Osteoblast (primary cell): ENCODE measurements around the gene ALOX5AP. TPM values are rescaled to one million over a fixed set of nuclear protein-coding genes. Genes with fewer than 3 reads are reported as not detected.

Source experiments
- DNase-seq: peaks from one replicate; pipeline ENCODE4 v3.0.0; 2011; ENCODE audit warnings: low spot score, mixed read lengths; ENCODE audit not compliant: insufficient read length; ENCODE audit errors: missing footprints
- H2AFZ ChIP-seq: 2 replicates; pipeline ENCODE4 v1.6.0; 2011; ENCODE audit warnings: mild to moderate bottlenecking, low read length
- H3K27ac ChIP-seq: 2 replicates; pipeline ENCODE4 v1.5.1; 2011; ENCODE audit warnings: mild to moderate bottlenecking, low read depth, low read length, moderate library complexity
- H3K27me3 ChIP-seq: 2 replicates; pipeline ENCODE4 v1.6.0; 2012; ENCODE audit warnings: mild to moderate bottlenecking, control low read depth, inconsistent platforms, low read length, moderate library complexity; ENCODE audit not compliant: insufficient read depth
- H3K36me3 ChIP-seq: 2 replicates; pipeline ENCODE4 v1.5.1; 2011; ENCODE audit warnings: mild to moderate bottlenecking, low read length, control low read depth, moderate library complexity; ENCODE audit not compliant: insufficient read depth
- H3K4me1 ChIP-seq: 2 replicates; pipeline ENCODE4 v1.5.1; 2011; ENCODE audit warnings: mild to moderate bottlenecking, low read length, control low read depth, moderate library complexity; ENCODE audit not compliant: insufficient read depth
- H3K4me2 ChIP-seq: 2 replicates; pipeline ENCODE4 v1.6.0; 2011; ENCODE audit warnings: mild to moderate bottlenecking, low read length; ENCODE audit not compliant: insufficient read depth
- H3K4me3 ChIP-seq: fragments of 200-600 bp; sonication (generic); 3 replicates; pipeline ENCODE4 v1.5.1; 2012; ENCODE audit warnings: mild to moderate bottlenecking, low read length, inconsistent platforms; ENCODE audit not compliant: insufficient read depth
- H3K79me2 ChIP-seq: 2 replicates; pipeline ENCODE4 v1.6.0; 2012; ENCODE audit warnings: mild to moderate bottlenecking, low read length, control low read depth, inconsistent platforms; ENCODE audit not compliant: insufficient read depth
- H3K9me3 ChIP-seq: 2 replicates; pipeline ENCODE4 v1.5.1; 2011; ENCODE audit warnings: low read depth, low read length, control low read depth
- H4K20me1 ChIP-seq: 2 replicates; pipeline ENCODE4 v1.6.0; 2012; ENCODE audit warnings: mild to moderate bottlenecking, low read length, control low read depth; ENCODE audit not compliant: insufficient read depth
- CTCF ChIP-seq: IDR thresholded peaks from 2 replicates; pipeline ENCODE4 v1.5.1; 2011; ENCODE audit warnings: mild to moderate bottlenecking, low read depth, low read length, moderate library complexity; ENCODE audit errors: extremely low read depth
- total RNA-seq: library from RNA; depleted of rRNA; stranded (reverse); fragments of >200 nt; gene quantifications from 2 replicates; pipeline ENCODE4 v1.2.3, GENCODE V29; 2012

Gene ALOX5AP
- total RNA-seq, 1 donor, result not detected

DNA sequence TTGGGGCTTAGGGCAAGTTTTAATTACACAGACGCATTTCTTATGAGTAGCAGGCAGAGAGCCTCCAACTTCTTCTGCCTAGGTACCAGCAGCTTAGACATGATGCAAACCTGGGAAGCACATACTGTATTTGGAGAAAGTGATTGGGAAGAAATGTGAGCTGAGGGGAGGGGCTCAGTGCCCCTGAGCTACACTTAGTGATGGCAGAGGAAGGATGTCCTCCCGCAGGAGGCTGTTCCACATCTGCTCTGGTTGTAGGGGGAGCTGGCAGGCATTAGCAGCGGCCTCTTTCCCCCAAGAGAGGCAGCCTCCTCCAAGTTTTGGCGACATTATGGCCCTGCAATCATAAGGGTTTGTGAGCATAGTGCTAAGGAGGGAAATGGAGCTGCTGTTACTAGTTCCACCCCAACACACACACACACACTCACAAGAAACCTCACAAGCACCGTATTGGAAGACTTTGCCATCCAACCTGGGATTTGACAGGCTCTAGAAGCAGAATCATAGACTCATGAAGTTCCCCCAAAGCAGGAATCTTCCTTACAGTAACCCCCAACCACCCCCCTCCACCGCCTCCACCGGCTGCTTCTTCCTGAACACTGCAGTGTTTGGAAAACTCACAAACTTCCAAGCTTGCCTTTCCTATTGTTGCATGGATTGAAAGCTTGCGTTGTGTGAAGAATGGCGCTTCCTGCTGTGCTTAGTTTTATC, 3.3 kb downstream of the ALOX5AP start:
- H3K9me3 ChIP-seq, result no peaks in the 10 kb centered on the region
- H2AFZ ChIP-seq, result no peak overlapping the region
- H3K4me3 ChIP-seq, result no peak overlapping the region
- no peak for DNase-seq
- no peak overlapping the region for H3K4me2 ChIP-seq
- no peak for TF ChIP-seq CTCF
- no peaks in the 10 kb centered on the region for H4K20me1 ChIP-seq
- no peak overlapping the region for H3K27ac ChIP-seq
- peaks cover 3% of the 10 kb centered on the region for H3K27me3 ChIP-seq
- H3K36me3 ChIP-seq, result no peaks in the 10 kb centered on the region
- peaks cover 35% of the 10 kb centered on the region for H3K4me1 ChIP-seq
- no peaks in the 10 kb centered on the region for H3K79me2 ChIP-seq

DNA sequence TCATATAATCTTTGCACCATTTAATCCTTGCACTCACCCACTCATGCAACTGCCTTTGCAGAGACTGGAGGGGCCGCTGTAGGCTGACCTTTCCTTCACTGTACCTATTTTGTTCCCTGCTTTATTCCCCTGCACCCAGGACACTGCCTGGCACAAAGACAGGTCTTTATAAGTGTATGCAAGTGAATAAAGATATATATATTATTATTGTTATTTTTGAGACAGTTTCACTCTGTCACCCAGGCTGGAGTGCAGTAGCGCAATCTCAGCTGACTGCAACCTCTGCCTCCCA, 3.8 kb downstream of the ALOX5AP start:
- Histone ChIP-seq H3K4me1 (peaks cover 38% of the 10 kb centered on the region), H3K27me3 (peaks cover 3% of the 10 kb centered on the region), H4K20me1 (no peaks in the 10 kb centered on the region), H3K9me3 (no peaks in the 10 kb centered on the region), H3K79me2 (no peaks in the 10 kb centered on the region), H3K4me2 (no peak overlapping the region), H3K4me3 (no peak overlapping the region), H3K27ac (no peak overlapping the region), H2AFZ (no peak overlapping the region), H3K36me3 (no peaks in the 10 kb centered on the region)
- no peak for TF ChIP-seq CTCF
- DNase-seq, result no peak

DNA sequence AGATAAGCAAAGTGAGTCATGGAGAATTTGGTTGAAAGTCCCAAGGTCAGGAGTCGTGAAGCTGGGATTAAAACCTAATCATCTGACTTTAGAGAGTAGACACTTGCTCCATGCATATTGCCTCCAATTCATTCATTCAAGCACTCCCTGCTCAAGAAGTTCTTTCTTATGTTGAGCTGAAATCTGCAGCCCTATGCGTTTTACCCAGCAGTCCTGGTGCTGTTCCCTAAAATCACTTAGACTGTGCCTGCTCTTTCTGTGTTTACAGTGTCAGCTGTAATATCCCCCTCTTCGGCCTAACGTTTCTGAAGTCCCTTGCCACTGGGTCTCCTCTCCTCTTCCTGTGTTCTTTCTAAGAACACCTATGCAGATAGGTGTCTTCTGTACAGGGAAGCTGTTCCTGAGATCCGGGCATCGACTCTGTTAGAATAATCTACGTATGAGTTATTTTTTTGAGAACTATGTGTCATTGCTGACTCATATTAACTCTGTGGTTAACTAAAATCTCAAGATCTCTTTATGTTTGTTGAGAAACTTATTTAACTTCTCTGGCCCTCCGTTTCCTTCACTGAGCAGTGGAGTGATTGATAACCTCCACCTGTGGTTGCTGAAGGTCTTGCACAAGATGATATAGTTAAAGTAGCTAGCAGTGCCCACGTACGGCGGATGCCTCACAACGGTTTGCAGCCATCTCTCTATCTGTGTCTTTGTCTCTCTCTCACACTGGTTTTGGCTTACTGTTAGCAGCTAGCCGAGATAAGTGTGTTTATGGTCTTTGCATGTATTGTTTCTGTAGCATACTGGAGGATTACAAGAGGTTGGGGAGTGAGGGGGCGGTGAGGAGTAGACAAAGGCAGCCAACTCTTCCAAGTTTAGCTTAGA, 4.7 kb downstream of the ALOX5AP start:
- H3K27me3 ChIP-seq, result peaks cover 3% of the 10 kb centered on the region
- peaks cover 36% of the 10 kb centered on the region for H3K4me1 ChIP-seq
- H3K79me2 ChIP-seq, result no peaks in the 10 kb centered on the region
- no peak for TF ChIP-seq CTCF
- peak overlapping the region; percentile 54 for H3K4me3 ChIP-seq
- no peaks in the 10 kb centered on the region for H3K9me3 ChIP-seq
- DNase-seq, result peak; percentile 92
- H3K4me2 ChIP-seq, result peak overlapping the region; percentile 85
- no peaks in the 10 kb centered on the region for H4K20me1 ChIP-seq
- peak overlapping the region; percentile 83 for H3K27ac ChIP-seq
- peak overlapping the region; percentile 76 for H2AFZ ChIP-seq
- H3K36me3 ChIP-seq, result no peaks in the 10 kb centered on the region

GRCh38 chr13:30742901-30743300, 7.6 kb downstream of the ALOX5AP start:
- H3K9me3 ChIP-seq, result no peaks in the 10 kb centered on the region
- no peaks in the 10 kb centered on the region for H3K27me3 ChIP-seq
- peak overlapping the region; percentile 76 for H3K27ac ChIP-seq
- H3K79me2 ChIP-seq, result no peaks in the 10 kb centered on the region
- no peaks in the 10 kb centered on the region for H3K36me3 ChIP-seq
- H3K4me1 ChIP-seq, result peaks cover 40% of the 10 kb centered on the region
- H3K4me3 ChIP-seq, result no peak overlapping the region
- H2AFZ ChIP-seq, result no peak overlapping the region
- no peak for TF ChIP-seq CTCF
- H3K4me2 ChIP-seq, result peak overlapping the region; percentile 79
- no peak for DNase-seq
- no peaks in the 10 kb centered on the region for H4K20me1 ChIP-seq
